ENCODE results near the gene ARSD. TPM values are rescaled to one million over a fixed set of nuclear protein-coding genes. Genes with fewer than 3 reads are reported as not detected.
A peak's percentile ranks its signal among the peaks of the same experiment; 100 is the strongest.
"Not testable (repeated sequence)": the region's sequence is repeated elsewhere in the genome, so short reads cannot be mapped to it uniquely, and the experiment has no call there.

Gene ARSD, protein sequence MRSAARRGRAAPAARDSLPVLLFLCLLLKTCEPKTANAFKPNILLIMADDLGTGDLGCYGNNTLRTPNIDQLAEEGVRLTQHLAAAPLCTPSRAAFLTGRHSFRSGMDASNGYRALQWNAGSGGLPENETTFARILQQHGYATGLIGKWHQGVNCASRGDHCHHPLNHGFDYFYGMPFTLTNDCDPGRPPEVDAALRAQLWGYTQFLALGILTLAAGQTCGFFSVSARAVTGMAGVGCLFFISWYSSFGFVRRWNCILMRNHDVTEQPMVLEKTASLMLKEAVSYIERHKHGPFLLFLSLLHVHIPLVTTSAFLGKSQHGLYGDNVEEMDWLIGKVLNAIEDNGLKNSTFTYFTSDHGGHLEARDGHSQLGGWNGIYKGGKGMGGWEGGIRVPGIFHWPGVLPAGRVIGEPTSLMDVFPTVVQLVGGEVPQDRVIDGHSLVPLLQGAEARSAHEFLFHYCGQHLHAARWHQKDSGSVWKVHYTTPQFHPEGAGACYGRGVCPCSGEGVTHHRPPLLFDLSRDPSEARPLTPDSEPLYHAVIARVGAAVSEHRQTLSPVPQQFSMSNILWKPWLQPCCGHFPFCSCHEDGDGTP
- 10 to 100 TPM; 11.6 to 20.3 (median 14.9) TPM for total RNA-seq

DNA sequence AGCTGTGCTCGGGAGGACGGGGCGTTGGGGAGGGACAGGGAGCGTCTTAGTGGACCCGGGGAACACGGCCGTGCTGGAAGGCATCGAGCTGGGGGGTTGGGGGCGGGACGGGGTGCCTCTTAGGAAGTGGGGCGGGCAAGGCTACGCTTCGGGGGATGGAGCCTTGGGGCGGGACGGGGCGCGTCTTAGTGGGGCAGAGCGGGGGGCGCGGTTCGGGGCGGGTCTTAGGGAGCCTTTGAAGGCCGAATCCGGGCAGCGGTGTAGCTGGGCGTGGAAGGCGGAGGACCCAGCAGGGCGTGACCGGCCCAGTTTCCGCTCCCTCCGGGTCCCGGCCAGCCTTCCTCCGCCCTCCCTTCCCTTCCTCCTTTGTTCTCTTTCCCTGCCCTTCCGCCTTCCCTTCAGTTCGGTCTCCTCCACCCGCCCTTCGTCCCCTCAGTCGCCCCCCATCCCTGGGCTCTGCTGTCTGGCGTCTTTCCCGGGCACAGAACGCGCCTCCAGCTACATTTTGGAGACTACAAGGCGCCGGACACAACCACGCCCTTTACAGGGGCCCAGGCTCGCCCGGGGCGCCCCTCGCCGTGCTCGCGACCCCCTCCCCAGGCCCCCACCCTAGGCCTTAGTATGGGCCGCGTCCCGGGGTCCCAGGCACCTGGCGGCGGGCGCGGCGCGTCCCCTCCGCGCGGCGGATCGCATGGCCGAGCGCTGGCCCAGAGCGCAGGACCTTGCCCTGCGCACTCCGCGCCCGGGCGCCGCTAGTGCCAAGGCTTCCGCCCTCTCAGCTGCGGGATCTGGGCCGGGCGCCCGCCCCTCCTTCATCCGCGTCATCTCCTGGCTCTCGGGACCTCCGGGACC lies at the start of gene ARSD:
TSS of gene ARSD (minus strand) at position 757 of the 852 bp plus-strand sequence. CDS start at position 693, 64 bp downstream.
- Histone ChIP-seq H3K27me3 (no peaks in the 10 kb centered on the region), H3K9me3 (peaks cover 0 to 12% (median 3%) of the 10 kb centered on the region in 4 donors), H3K4me1 (peaks cover 0 to 14% (median 2%) of the 10 kb centered on the region in 4 donors), H3K4me3 (peak within 1 kb of the TSS; percentile 68 to 90 (median 71)), H3K27ac (replicated peaks in 1 of 4) (peak within 1 kb of the TSS; percentile 94 to 98 (median 96)), H3K36me3 (peaks cover 0 to 9% (median 4%) of the 10 kb centered on the region in 4 donors)
- intact Hi-C loops (cut with DNase I) = no loop called here
- TF ChIP-seq POLR2A (IDR thresholded peaks at IDR 0.05; ENCODE audit: low read depth) (peak; percentile 78), EP300 (IDR thresholded peaks at IDR 0.05) (no peak), POLR2AphosphoS5 (IDR thresholded peaks at IDR 0.05) (peak; percentile 79 to 91)
- TF ChIP-seq, protein P1, sequence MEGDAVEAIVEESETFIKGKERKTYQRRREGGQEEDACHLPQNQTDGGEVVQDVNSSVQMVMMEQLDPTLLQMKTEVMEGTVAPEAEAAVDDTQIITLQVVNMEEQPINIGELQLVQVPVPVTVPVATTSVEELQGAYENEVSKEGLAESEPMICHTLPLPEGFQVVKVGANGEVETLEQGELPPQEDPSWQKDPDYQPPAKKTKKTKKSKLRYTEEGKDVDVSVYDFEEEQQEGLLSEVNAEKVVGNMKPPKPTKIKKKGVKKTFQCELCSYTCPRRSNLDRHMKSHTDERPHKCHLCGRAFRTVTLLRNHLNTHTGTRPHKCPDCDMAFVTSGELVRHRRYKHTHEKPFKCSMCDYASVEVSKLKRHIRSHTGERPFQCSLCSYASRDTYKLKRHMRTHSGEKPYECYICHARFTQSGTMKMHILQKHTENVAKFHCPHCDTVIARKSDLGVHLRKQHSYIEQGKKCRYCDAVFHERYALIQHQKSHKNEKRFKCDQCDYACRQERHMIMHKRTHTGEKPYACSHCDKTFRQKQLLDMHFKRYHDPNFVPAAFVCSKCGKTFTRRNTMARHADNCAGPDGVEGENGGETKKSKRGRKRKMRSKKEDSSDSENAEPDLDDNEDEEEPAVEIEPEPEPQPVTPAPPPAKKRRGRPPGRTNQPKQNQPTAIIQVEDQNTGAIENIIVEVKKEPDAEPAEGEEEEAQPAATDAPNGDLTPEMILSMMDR (IDR thresholded peaks at IDR 0.05) = no peak
- WGBS = 1% methylated on average over 48 of the region's 84 CpGs
- DNase-seq (ENCODE audit: extremely low spot score) = peak; percentile 96

DNA sequence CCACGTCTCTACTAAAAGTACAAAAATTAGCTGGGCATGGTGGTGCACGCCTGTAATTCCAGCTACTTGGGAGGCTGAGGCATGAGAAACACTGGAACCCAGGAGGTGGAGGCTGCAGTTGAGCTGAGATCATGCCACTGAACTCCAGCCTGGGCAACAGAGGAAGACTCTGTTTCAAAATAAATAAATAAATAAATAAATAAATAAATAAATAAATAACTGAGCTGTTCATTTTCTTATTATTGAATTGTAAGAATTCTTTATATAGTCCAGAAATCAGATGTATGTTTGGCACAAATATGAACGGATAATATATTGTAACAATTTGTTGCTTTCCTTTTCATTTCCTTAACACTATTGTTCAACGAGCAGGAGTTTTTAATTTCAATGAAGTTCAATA lies 49.5 kb upstream of the ARSD start:
- H3K4me1 ChIP-seq; H3K27me3 ChIP-seq; H3K4me3 ChIP-seq; intact Hi-C loops (cut with DNase I); H3K27ac ChIP-seq (replicated peaks in 1 of 4); DNase-seq (ENCODE audit: extremely low spot score); H3K9me3 ChIP-seq; H3K36me3 ChIP-seq: not testable (repeated sequence)
- 93% methylated on average over 4 of the region's 4 CpGs for WGBS

DNA sequence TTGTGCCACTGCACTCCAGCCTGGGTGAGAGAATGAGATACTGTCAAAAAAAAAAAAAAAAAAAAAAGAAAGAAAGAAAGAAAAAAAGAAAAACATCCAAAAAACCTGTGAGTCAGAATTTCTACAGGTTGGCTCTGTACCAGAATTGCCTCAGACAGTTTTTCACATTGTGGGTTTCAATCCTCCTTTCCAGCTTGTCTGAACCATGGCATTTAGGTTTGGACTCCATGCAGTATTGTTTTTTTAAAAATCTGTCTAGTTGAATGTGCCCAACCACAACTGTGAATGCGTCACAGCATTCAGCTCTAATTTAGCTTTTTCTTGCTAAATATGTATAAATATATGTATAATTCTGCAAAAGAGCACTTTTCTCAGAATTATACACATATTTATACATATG lies 45.8 kb upstream of the ARSD start:
- Histone ChIP-seq H3K36me3 (no peaks in the 10 kb centered on the region), H3K27ac (replicated peaks in 1 of 4) (no peak overlapping the region), H3K27me3 (no peaks in the 10 kb centered on the region), H3K9me3 (no peaks in the 10 kb centered on the region), H3K4me1 (no peaks in the 10 kb centered on the region), H3K4me3 (no peak overlapping the region)
- TF ChIP-seq EP300 (IDR thresholded peaks at IDR 0.05) (no peak), POLR2AphosphoS5 (IDR thresholded peaks at IDR 0.05) (no peak), POLR2A (IDR thresholded peaks at IDR 0.05; ENCODE audit: low read depth) (no peak)
- TF ChIP-seq, protein P1 (IDR thresholded peaks at IDR 0.05) = no peak
- intact Hi-C loops (cut with DNase I) = no loop called here
- WGBS = 74% methylated on average over 1 of the region's 1 CpG
- DNase-seq (ENCODE audit: extremely low spot score) = no peak

DNA sequence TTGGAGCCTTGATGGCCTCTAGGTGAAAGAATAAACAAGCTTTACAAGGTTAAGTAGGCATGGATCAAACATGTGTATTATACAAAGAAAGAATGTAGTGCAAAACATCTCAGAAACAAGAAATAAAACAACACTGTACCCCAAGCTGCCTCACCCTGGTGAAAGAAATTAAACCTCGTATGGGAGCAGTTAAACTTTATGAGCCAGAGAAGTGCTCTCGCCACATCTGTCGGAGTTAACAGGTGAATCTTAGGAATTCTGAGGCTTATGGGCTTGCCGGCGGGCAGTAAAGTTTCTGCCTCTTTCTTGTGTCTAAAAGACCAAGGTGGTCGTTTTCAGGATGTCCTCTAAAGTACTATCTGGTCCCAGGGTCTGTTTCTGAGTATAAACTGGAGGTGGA lies 43.3 kb upstream of the ARSD start:
- Histone ChIP-seq H3K9me3 (no peaks in the 10 kb centered on the region), H3K4me1 (peaks cover 0 to 5% (median 0%) of the 10 kb centered on the region in 4 donors), H3K27me3 (no peaks in the 10 kb centered on the region), H3K4me3 (no peak overlapping the region), H3K27ac (replicated peaks in 1 of 4) (no peak overlapping the region), H3K36me3 (no peaks in the 10 kb centered on the region)
- no peak for DNase-seq (ENCODE audit: extremely low spot score)
- intact Hi-C loops (cut with DNase I) = no loop called here
- 88% methylated on average over 6 of the region's 6 CpGs for WGBS
- TF ChIP-seq POLR2A (IDR thresholded peaks at IDR 0.05; ENCODE audit: low read depth) (no peak), POLR2AphosphoS5 (IDR thresholded peaks at IDR 0.05) (no peak), EP300 (IDR thresholded peaks at IDR 0.05) (no peak)
- TF ChIP-seq, protein P1 (IDR thresholded peaks at IDR 0.05) = no peak

DNA sequence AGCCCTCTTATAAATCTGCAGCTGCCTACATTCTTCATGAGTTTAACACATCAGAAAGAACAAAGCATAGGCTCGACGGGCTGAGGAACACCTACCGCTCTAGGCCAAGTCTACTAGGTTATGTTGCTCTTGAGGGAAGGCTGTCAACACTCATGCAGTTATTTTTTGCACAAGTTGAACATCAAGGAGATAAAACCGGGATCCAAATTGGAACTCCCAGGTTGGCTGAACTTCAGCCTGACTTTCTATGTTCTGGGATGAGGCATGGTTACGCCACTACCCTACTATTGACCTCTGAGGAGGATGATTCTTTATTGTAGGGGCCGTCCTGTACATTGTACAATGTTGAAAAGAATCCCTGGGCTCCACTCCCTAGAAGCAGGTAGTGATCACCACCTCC lies 39.9 kb upstream of the ARSD start:
- no peak for DNase-seq (ENCODE audit: extremely low spot score)
- Histone ChIP-seq H3K9me3 (no peaks in the 10 kb centered on the region), H3K27ac (replicated peaks in 1 of 4) (no peak overlapping the region), H3K4me1 (peaks cover 0 to 5% (median 0%) of the 10 kb centered on the region in 4 donors), H3K27me3 (no peaks in the 10 kb centered on the region), H3K36me3 (no peaks in the 10 kb centered on the region), H3K4me3 (no peak overlapping the region)
- TF ChIP-seq POLR2AphosphoS5 (IDR thresholded peaks at IDR 0.05) (no peak), EP300 (IDR thresholded peaks at IDR 0.05) (no peak), POLR2A (IDR thresholded peaks at IDR 0.05; ENCODE audit: low read depth) (no peak)
- TF ChIP-seq, protein P1 (IDR thresholded peaks at IDR 0.05) = no peak
- intact Hi-C loops (cut with DNase I) = no loop called here
- 65% methylated on average over 6 of the region's 6 CpGs for WGBS
